Activated T-cell treated with anti-CD3 and anti-CD28 coated beads, Interleukin-2, amount 50 U/mL, for 24 hours (primary cell): ENCODE data around the gene TFPI.
"Not testable (repeated sequence)": the region's sequence is repeated elsewhere in the genome, so short reads cannot be mapped to it uniquely, and the experiment has no call there.

ENCODE experiments used
- DNase-seq: peaks from one replicate; pipeline ENCODE4 v3.0.0-alpha.2; 2020
- H3K27ac Mint-ChIP-seq: 2 replicates; pipeline ENCODE4 v1.8.0; 2020; ENCODE audit warnings: mild to moderate bottlenecking, mixed read lengths
- H3K27me3 Mint-ChIP-seq: 2 replicates; pipeline ENCODE4 v1.8.0; 2020; ENCODE audit warnings: mixed read lengths
- H3K36me3 Mint-ChIP-seq: 2 replicates; pipeline ENCODE4 v1.8.0; 2020; ENCODE audit warnings: low read depth, mixed read lengths
- H3K4me1 Mint-ChIP-seq: 2 replicates; pipeline ENCODE4 v1.8.0; 2020; ENCODE audit warnings: low read depth, mixed read lengths
- H3K4me3 Mint-ChIP-seq: 2 replicates; pipeline ENCODE4 v1.8.0; 2020; ENCODE audit warnings: mild to moderate bottlenecking, moderate library complexity, mixed read lengths
- H3K9me3 Mint-ChIP-seq: 2 replicates; pipeline ENCODE4 v1.8.0; 2020; ENCODE audit warnings: mixed read lengths

TFPI gene

DNA sequence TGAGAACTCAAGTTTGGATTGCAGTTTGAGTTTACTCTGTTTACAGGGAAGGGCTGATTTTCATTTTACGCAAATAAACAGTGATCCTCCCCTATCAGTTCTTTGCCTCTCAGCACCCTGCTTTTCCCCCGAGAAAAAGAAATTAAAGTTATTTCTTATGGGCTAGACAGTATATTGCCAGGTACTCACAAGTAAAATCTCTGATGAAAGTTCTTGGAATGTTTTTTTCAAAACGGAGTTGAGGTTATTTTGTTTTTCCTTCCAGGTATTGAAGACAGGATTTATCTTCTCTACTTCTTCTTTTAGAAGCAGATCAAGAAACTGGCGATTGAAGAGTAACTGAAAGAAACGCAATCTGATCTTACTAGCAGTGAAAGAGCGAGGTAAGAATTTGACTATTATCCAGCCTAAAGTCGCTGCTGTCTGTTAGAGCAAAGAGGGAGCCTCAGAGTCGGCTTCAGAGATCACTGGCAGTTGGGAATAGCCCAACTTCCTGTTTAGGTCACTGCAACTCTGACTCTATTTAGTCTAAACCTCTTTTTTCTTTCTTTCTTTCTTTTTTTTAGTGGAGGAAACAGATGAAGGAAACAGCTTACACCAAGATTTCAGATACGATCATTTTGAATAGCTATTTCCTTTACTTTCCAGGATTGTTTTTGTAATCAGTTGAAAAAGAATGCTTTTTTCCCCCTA, at the start of gene TFPI:
Gene TFPI (minus strand): TSS at position 425 of the 693 bp plus-strand sequence. CDS start 50,667 bp downstream, outside the sequence.
- H3K27ac Mint-ChIP-seq: no peak within 1 kb of the TSS
- peaks cover 10% of the 10 kb centered on the region for H3K4me1 Mint-ChIP-seq
- H3K36me3 Mint-ChIP-seq: no peaks in the 10 kb centered on the region
- no peak for DNase-seq
- peak within 1 kb of the TSS; percentile 35 for H3K4me3 Mint-ChIP-seq
- no peaks in the 10 kb centered on the region for H3K9me3 Mint-ChIP-seq
- peaks cover 18% of the 10 kb centered on the region for H3K27me3 Mint-ChIP-seq

DNA sequence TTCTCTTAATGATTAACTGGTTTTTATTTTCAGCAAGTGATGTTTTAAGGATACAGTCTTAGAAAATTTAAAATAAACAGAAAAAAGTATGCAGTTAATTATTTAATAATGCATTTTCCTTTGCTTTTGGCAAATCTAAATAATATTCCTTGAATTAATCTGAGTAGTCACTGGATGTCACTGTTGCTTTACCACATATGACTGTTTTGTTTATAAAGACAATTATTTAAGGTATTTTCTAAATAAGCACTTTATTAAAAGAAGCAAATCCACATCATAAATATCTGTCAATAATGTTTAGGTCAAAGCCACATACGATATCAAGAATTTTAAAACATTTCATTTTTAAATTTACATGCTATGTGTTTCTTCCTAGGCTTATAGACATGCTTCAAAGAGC, 40.6 kb upstream of the TFPI start:
- H3K27me3 Mint-ChIP-seq: no peaks in the 10 kb centered on the region
- no peak overlapping the region for H3K4me3 Mint-ChIP-seq
- H3K27ac Mint-ChIP-seq: no peak overlapping the region
- no peaks in the 10 kb centered on the region for H3K9me3 Mint-ChIP-seq
- no peak for DNase-seq
- H3K4me1 Mint-ChIP-seq: no peaks in the 10 kb centered on the region
- H3K36me3 Mint-ChIP-seq: no peaks in the 10 kb centered on the region

DNA sequence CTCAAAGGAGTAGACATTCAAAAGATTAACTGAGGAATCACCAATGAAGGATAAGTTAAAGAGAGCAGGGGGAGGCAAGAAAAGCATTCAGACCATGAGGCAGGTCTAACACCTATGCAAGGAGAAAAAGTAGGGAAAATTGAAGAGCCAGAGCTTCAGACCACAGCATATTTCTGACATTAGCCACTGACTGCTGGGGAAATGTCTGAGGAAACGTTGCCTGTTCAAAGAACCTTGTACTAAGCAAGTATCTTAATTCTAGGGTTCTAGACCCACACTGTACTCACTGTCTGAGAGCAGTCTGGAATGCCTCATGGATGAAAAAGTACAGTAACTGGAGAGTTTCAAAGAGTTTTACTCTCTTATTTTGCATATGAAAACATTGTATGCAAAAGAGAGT, 39.5 kb upstream of the TFPI start:
- no peak for DNase-seq
- Mint-ChIP-seq H3K9me3 (no peaks in the 10 kb centered on the region), H3K4me1 (no peaks in the 10 kb centered on the region), H3K27me3 (no peaks in the 10 kb centered on the region), H3K4me3 (no peak overlapping the region), H3K36me3 (no peaks in the 10 kb centered on the region), H3K27ac (no peak overlapping the region)

DNA sequence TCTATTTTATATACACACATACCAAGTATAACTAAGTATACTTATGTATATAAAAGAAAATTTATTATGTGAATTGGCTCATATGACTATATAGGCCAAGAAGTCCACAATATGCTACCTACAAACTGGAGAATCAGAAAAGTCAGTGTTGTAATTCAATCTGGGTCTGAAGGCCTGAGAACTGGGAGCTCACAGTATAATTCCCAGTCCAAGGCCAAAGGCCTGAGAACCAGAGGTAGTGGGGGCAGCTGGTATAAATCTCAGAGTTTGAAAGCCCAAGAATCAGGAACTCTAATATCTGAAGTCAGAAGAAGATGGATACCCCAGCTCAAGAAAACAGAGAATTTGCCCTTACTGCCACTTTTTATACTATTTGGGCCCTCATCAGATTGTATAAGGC, 38.9 kb upstream of the TFPI start:
- no peaks in the 10 kb centered on the region for H3K4me1 Mint-ChIP-seq
- no peak for DNase-seq
- H3K9me3 Mint-ChIP-seq: no peaks in the 10 kb centered on the region
- H3K4me3 Mint-ChIP-seq: no peak overlapping the region
- H3K27ac Mint-ChIP-seq: no peak overlapping the region
- H3K27me3 Mint-ChIP-seq: no peaks in the 10 kb centered on the region
- H3K36me3 Mint-ChIP-seq: no peaks in the 10 kb centered on the region

DNA sequence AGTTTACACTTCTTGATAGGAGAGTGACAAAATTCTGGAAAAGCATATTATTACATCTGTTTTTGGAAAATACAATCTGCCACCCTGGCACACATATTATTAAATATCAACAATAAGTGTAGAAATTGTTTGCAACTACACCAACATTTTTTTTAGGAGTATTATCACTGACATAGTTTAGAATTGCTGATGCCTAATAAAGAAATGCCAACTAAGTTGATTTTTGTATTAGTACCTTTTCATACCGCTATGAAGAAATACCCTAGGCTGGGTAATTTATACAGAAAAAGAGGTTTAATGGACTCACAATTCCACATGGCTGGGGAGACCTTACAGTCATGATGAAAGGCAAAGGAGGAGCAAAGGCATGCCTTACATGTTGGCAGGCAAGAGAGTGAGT, 35.9 kb upstream of the TFPI start:
- H3K9me3 Mint-ChIP-seq: peaks cover 3% of the 10 kb centered on the region
- no peak overlapping the region for H3K27ac Mint-ChIP-seq
- DNase-seq: no peak
- H3K36me3 Mint-ChIP-seq: no peaks in the 10 kb centered on the region
- no peaks in the 10 kb centered on the region for H3K27me3 Mint-ChIP-seq
- H3K4me1 Mint-ChIP-seq: peaks cover 18% of the 10 kb centered on the region
- H3K4me3 Mint-ChIP-seq: no peak overlapping the region

DNA sequence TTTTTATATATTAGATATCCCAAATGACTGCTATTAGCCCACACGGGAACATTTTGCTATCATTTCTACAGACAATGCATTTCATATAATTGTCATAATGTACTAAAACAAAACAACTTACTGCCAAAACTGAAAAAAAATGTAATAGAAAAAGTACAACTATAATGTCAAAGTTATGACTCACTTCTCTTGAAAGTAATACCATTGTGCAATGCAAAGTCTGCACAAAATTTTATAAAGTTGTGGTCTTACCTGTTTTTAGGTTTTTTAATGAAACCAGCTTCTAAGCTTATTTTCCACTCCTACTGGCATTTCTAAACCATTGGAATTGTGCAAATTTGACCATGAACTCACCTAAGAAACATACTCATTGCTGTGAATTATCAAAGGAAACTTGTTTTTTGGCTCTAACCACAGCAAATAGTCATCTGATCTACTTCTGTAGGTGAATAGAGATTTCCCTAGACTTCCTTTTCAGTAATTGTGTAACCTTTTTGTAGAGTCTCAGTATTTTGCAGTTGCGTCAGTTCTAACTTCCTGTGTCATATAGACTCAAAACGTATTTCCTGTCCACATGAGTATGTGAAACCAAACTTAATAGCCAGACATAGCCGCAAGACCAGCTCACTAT, 31.9 kb upstream of the TFPI start:
- no peak overlapping the region for H3K4me3 Mint-ChIP-seq

DNA sequence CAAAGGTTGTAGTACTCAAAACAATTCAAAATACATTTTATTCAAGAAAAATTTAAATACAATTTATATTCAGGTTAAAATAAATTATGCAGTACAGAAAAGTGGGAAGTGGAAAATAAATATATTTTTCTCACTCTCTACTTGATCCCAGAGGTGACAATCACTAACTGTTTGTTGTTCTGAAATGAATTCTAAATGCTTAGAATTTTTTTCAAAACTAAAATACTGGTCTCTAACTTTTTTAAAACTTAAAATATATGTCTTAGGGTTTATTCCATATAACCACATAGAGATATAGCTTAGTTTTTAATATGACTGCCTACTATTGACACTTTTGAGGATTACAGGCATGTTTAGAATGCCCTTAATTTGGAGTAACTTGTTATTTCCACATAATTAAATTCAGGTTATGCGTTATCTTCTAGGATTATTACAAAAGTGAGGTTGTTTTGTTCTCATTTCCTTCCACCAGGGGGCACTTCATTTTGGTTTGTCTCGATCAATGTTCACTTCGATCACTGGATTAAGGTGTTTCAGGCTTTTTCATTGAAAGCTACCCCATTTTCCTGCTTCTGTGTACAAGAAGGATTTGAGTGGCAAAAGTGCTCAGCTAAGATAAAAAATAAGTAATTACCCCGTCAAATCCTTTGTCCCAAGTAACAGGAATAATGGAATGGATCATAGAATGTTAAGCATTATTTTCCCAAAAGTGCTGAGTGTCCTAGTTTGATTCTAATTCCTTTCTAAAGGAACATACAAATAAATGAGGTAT, 27.1 kb upstream of the TFPI start:
- H3K27me3 Mint-ChIP-seq: no peaks in the 10 kb centered on the region
- no peak overlapping the region for H3K27ac Mint-ChIP-seq
- H3K9me3 Mint-ChIP-seq: peaks cover under 1% of the 10 kb centered on the region
- H3K36me3 Mint-ChIP-seq: no peaks in the 10 kb centered on the region
- DNase-seq: no peak
- H3K4me3 Mint-ChIP-seq: no peak overlapping the region
- peaks cover 17% of the 10 kb centered on the region for H3K4me1 Mint-ChIP-seq

More for the DNA sequence above, 31.9 kb upstream of the TFPI start:
- Mint-ChIP-seq H3K36me3 (no peaks in the 10 kb centered on the region), H3K9me3 (peaks cover 3% of the 10 kb centered on the region), H3K4me1 (peaks cover 25% of the 10 kb centered on the region), H3K27ac (peak overlapping the region; percentile 91), H3K27me3 (no peaks in the 10 kb centered on the region)
- no peak for DNase-seq

DNA sequence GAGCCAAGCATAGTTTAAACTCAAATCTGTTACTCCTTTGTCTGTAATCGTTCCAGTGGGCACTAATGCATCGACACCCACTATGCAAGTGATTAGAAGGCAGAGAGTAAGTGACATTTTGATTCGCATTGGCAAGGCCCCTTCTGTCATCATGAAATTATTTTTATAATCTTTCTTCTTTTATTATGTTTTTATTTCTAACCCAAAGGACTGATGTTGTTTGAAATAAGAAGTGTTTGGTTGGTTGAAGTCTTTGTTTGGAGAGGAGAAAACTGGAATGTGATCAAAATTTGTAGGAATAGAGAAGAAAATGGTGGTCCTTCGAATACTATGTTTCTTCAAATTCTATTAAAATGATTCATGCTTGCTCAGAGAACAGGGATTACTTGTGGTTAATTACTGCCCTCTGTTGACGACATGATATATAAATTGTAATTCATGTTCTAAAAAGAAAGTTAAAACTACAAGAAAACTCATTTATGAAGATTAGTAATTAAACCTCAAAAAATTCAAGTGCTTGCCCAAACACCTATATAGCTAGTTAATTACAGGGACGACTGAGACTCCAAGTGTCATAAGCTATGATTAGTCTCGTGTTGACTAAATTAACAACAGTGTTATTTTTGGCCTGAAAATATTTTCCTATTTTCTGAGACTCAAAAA, 26.4 kb upstream of the TFPI start:
- H3K36me3 Mint-ChIP-seq: no peaks in the 10 kb centered on the region
- H3K4me1 Mint-ChIP-seq: peaks cover 12% of the 10 kb centered on the region
- no peaks in the 10 kb centered on the region for H3K27me3 Mint-ChIP-seq
- no peaks in the 10 kb centered on the region for H3K9me3 Mint-ChIP-seq
- no peak overlapping the region for H3K4me3 Mint-ChIP-seq
- H3K27ac Mint-ChIP-seq: no peak overlapping the region
- no peak for DNase-seq

DNA sequence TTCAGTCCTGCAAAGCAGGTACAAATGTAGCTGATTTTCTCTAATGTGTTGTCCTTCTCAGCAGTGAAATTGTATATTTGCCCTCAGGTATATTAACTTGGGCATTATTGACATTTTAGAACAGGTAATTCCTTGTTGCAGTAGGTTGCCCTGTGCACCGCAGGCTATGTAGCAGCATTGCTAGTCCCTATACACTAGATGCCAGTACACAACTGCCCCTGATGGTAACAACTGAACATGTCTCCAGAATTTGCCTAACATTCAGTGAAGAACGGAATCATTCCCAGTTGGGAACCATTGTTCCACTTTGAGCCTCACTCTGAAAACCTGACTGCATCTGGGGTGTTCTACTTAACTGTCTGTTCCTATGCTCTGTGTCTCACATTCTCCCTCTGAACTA, 23.1 kb upstream of the TFPI start:
- no peak for DNase-seq
- Mint-ChIP-seq H3K27me3 (no peaks in the 10 kb centered on the region), H3K4me3 (no peak overlapping the region), H3K27ac (no peak overlapping the region), H3K36me3 (no peaks in the 10 kb centered on the region), H3K9me3 (peaks cover 2% of the 10 kb centered on the region), H3K4me1 (peaks cover 7% of the 10 kb centered on the region)

DNA sequence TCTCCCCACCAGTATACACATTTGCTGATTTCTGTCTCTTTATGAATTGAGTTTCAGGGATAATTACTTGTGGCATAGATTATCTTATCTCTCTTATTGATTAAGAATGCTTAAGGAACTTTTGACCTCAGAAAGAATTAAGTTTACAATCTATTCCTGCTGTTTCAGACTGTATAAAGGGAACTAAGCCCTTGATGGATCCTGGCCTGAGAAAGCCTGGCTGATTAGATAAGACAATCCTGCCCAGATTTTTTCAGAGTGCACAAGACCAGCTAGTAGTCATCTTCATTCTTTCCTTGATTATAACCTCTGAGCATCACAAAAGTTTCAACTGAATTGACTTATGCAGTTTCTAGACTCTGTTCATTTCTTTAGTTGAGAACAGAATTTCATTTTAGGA, 22.7 kb upstream of the TFPI start:
- DNase-seq: no peak
- Mint-ChIP-seq H3K9me3 (peaks cover 3% of the 10 kb centered on the region), H3K27me3 (no peaks in the 10 kb centered on the region), H3K36me3 (no peaks in the 10 kb centered on the region), H3K27ac (no peak overlapping the region), H3K4me3 (no peak overlapping the region), H3K4me1 (peaks cover 7% of the 10 kb centered on the region)

DNA sequence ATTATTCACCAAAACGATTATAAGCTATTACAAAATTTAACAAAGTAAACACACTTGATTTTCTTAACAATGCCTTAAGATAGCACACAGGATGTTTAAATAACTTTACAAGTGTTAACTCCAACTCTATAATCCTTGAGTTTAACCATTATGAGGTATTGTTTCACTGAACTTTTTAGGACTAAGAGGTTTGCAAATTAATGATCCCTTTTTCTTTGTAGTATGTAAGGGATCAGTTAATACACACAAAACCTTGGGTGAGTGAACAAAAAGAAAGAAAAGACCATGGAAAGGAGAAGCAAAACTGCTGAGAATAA, 21.5 kb upstream of the TFPI start:
- peaks cover 5% of the 10 kb centered on the region for H3K9me3 Mint-ChIP-seq
- H3K36me3 Mint-ChIP-seq: no peaks in the 10 kb centered on the region
- no peak overlapping the region for H3K27ac Mint-ChIP-seq
- H3K27me3 Mint-ChIP-seq: no peaks in the 10 kb centered on the region
- H3K4me1 Mint-ChIP-seq: peaks cover 2% of the 10 kb centered on the region
- DNase-seq: no peak
- no peak overlapping the region for H3K4me3 Mint-ChIP-seq

DNA sequence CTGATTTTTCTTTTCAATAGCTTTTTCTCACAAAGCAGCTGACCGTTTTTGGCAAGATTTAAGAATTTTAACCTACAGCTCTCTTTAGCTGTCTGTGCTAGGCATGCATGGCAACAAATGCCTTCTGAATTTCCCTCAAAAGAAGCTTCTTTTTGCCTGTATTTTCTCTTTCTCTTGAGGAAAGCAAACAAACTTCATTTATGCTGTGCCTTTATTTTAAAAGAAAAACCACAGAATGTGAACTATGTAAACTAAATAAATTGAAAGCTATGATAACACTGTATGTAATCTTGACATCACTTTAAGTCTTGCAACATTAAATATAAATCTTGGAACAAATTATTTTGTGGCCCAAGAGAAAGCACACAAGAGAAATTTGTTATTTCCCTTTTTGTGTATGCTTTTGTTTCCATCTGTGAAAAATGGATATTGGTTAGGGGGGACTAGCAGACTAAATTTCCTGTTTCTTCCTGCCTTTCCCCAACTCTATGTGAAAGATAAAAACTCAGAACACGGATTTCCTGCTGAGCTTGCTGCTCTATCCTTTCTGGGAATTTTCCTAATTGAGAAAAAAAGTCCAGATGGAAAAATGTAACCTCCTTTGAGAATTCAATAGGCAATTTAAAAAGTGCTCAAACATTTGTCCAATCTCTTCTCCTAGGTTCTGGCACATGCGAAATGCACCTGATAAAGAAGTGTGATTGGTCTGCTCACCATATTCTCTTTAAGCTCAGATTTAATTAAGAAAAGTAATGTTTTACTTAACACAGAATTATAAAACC, 20.9 kb upstream of the TFPI start:
- H3K4me3 Mint-ChIP-seq: no peak overlapping the region
- DNase-seq: no peak
- no peaks in the 10 kb centered on the region for H3K4me1 Mint-ChIP-seq
- peaks cover 5% of the 10 kb centered on the region for H3K9me3 Mint-ChIP-seq
- no peaks in the 10 kb centered on the region for H3K27me3 Mint-ChIP-seq
- no peak overlapping the region for H3K27ac Mint-ChIP-seq
- H3K36me3 Mint-ChIP-seq: no peaks in the 10 kb centered on the region

DNA sequence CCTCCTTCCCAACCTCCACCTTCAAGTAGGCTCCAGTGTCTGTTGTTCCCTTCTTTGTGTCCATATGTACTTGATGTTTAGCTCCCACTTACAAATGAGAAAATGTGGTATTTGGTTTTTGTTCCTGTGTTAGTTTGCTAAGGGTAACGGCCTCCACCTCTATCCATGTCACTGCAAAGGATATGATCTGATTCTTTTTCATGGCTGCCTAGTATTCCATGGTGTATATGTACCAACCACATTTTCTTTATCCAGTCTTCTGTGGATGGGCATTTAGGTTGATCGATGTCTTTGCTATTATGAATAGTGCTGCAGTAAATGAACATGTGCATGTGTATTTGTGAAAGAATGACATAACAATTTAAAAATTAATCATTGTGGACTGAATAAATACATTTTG, 19.5 kb upstream of the TFPI start:
- Mint-ChIP-seq H3K9me3 (peaks cover 5% of the 10 kb centered on the region), H3K27me3 (no peaks in the 10 kb centered on the region), H3K4me1 (no peaks in the 10 kb centered on the region), H3K27ac (no peak overlapping the region), H3K36me3 (no peaks in the 10 kb centered on the region), H3K4me3 (no peak overlapping the region)
- no peak for DNase-seq

DNA sequence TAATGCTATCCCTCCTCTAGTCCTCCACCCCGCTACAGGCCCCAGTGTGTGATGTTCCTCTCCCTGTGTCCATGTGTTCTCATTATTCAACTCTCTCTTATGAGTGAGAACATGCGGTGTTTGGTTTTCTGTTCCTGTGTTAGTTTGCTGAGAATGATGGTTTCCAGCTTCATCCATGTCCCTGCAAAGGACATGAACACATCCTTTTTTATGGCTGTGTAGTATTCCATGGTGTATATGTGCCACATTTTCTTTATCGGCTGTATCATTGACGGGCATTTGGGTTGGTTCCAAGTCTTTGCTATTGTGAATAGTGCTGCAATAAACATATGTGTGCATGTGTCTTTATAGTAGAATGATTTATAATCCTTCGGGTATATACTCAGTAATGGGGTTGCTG, 17.8 kb upstream of the TFPI start:
- not testable (repeated sequence) for H3K4me3 Mint-ChIP-seq, H3K27me3 Mint-ChIP-seq

More for the DNA sequence above, 17.8 kb upstream of the TFPI start:
- H3K9me3 Mint-ChIP-seq, H3K36me3 Mint-ChIP-seq, H3K27ac Mint-ChIP-seq, DNase-seq, H3K4me1 Mint-ChIP-seq: not testable (repeated sequence)
